HG03457 (cell line): ENCODE measurements around the gene CUX1.

Experiments
- ATAC-seq: cut with Tn5 transposase; IDR thresholded peaks from one replicate; pipeline ENCODE4 v1.9.1; 2021; ENCODE audit warnings: moderate number of reproducible peaks; ENCODE audit not compliant: unreplicated experiment

CUX1 gene

DNA sequence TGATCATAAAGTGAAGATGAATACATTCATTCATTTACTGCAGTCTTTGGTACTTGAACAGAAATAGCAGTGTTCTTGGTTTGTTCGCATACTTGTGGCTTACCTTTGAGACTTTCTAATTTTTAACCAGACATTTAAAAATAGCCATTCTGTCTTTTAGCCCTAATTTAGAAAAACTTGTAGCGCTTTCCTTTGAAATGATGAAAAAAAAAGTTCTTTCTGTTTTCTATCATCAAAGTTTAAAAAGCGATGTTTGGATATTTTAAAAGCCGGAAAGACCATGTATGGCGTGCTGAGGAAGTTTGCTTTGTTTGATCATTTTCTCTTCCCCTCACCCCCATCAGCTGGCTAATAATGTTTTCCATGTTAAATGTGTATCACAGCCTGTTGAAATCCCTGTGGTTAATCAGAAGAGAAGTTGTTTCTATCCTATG is 116.3 kb downstream of the CUX1 start:
- no peak for ATAC-seq

DNA sequence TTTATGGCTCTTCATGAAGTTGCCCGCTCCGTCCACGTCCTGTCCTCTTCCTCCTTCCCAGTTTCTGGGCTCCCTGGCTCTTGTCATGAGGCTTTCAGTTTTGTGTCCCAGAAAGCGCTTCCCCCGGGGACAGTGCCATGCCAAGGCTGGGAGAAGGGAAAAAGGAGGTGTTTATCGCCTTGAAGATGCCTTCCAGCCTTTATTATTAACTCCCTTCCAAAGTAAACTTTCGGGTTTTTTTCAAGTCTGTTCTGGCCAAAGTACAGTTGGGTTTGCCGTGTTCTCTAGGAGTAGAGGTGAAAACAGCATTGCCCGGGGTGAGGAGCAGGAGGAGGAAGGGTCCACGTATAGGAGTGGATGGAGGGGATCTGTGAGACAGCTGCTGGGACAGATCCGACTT is 117.2 kb downstream of the CUX1 start:
- no peak for ATAC-seq

DNA sequence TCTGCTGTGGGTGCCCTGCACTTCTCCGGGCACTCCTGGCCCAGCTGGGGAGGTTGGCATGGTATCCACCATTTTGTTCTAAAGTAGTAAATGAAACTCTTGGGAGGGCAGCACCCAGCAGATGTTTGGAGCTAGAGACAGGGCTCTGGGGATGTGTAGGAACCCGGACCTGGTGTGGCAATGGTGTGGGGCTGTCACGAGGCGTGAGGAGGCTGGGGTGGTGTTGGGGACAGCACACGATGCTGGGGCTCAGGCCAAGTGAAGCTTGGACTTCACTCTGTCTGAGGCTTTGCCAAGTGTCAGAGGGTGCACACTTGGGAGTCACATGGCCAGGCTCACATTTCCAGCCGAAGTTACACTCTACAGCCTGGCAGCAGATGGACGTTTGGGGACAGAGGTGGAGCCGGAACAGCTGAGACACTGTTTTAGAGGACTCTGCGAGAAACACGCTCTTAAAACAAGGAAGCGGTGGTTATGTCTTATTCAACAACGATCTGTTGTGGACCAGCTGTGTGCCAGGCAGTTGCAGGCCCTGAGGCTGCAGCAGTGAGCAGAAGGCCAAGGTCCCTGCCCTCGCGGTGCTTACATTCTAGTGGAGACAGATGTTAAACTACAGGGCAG is 118.2 kb downstream of the CUX1 start:
- no peak for ATAC-seq

DNA sequence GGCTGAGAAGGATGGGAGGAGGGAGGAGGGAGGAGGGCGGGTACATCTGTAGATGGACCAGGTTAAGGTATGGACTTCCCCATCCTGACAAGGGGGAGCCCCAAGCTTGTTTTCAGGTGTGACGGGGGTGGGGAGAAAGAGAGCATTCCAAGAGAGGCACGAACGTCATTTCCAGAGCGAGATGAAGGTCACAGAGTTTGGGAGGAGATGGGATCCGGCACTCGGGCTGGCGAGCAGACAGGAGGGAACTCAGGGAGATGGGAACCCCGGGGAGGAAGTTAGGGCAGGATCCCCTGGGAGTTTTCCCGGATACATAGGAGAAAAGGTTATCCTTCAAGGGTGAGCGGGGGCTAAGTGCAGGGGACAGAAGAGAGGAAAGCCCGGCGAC is 118.8 kb downstream of the CUX1 start:
- ATAC-seq, result no peak

DNA sequence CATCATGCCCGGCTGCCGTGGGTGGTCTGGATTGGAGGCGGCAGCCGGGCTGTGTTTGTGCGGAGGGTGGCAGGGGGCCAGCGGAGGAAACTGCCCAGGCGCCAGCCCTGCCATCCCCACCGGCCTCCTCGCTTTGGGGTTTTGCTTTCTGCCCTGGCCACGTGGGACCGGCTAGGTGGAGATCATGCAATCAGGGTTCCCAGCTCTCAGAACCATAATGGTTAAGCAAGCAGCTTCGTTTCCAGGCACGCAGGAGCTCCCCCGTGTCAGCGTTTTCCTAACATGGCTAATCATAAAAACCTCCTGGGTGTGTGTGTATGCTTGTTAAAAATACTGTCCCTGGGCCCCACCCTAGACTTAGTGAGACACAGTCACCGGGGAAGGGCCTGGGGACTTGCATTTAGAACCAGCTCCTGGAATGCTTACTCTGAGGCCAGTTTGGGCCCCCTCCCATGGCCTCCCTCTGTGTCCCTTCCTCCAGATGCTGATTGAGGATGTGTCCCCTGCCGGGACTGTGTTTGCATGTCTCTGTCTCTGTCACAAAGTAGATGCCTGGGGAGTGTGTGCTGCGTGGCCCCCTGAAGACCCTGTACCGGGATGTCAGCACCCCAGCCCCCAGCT is 119.3 kb downstream of the CUX1 start:
- no peak for ATAC-seq

DNA sequence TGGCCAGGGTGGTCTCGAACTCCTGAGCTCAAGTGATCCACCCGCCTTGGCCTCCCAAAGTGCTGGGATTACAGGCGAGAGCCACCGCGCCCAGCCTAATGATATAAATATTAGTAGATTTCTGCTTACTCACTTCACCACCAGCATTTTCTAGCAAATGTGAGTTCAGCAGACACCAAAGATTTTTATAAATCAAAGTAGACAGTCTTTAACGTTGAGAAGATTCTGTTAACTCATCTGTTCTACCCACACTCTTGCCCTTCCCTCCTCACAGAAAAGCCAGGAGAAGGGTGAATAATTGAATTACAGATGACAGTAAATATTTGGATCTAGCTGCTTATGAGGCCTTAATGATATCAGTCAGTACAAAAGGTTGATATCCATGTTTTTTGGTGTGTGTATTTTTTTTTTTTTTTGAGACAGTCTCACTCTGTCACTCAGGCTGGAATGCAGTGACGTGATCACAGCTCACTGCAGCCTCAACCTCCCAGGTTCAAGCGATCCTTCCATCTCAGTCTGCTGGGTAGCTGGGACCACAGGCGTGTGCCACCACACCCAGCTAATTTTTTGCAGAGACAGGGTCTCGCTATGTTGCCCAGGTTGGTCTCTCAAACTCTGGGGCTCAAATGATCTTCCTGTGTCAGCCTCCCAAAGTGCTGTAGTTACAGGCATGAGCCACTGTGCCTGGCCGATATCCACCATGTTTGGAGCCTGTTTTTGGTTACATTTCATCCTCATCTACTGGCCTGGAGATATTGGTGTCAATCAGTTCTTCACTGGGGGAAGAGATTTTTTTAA is 120.5 kb downstream of the CUX1 start:
- no peak for ATAC-seq

DNA sequence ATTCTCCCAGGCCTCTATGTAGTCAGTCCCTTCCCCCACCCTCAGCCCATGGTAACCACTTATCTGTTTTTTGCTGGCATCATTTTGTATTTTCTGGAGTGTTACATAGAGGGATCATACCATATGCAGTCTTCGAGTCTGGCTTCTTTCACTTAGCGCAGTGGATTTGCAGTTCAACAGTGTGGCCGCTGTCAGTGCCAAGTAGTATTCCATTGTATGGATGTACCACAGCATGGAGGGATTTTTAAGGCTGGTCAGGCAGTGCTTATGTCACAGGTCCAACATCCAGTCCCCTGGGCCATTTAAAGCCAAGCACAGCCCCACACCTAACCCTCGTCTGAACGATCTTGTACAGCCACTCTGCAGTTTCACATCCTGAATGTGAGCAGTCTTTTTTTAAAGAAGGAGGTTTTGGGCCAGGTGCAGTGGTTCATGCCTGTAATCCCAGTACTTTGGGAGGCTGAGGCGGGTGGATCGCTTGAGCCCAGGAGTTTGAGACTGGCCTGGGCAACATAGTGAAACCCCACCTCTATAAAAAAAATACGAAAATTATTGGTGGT is 121.8 kb downstream of the CUX1 start:
- ATAC-seq, result no peak

DNA sequence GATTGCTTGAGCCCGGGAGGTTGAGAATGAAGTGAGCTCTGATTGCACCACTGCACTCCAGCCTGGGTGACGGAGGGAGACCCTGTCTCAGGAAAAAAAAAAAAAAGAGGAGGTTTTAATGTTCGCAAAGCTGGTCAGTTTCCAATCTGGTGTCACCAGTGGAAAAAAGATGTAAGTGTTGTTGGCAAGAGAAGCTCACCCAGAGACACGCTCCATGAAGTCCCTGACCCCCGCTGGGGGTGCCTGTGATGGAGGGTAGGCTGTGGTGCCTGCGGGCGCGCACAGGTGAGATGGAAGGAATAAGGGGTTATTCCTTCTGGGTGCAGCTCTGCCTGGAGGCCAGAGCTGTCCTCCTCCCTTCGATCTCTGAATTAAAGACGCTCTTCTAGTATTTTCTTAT is 122.7 kb downstream of the CUX1 start:
- no peak for ATAC-seq

DNA sequence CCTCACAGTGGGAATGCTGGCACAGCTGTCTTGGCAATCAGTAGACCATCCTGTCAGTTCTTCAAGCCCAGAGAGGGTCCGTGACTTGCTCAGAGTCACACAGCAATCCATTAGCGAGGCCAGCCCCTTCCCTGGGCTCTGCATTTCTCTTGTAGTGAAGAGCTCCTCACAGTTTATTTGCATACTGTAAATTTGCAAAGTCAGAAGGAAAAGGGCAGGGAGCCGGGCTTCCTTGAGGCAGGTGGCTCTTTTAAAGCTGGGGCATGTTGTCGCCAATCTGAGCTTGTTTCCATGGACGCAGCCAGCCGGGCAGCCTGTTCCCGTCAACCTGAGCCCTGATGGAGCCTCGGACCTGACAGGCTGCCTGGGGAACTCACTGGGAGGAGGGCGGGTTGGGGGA is 123.4 kb downstream of the CUX1 start:
- no peak for ATAC-seq

DNA sequence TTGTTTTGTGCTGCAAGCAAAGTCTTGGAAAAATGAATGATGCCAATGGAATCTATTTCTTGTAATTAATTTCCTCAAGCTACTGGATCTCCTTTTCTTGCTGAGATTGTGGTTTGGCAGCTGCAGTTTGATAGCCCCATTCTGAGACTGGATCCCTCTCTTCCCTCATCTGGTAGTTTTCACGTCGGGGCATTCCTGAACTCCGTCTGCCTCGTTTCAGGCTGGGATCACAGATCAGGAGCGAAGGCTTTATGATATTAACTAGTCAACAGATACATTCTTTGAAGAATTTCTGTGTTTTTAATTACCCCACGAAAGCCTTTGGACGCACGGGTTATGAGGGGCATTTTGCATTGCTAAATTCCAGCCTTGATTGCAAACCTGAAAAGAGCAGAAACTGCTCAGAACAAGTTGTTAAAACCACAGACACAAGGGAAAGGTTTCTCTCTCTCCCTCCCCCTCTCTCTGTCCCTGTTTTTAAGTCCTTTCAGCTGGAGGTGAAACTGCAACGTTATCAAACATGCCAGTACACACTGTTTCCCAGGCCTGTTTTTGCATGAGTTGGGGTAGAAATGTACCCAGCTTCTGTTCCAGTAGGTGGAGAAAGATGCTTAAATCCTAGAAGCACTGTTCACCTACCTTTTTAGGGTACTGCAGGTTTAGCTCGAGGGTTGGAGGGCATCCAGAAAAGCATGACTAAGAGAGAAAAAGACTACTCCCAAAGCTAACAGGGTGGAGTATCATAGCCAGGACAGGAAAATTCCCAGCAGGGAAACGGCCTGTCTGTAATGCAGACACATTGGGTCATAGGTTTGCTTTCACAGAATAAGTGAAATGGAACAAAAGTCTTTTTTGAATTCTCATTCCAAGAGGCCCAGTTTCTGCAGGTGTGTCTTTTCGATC is 124.3 kb downstream of the CUX1 start:
- ATAC-seq, result no peak

DNA sequence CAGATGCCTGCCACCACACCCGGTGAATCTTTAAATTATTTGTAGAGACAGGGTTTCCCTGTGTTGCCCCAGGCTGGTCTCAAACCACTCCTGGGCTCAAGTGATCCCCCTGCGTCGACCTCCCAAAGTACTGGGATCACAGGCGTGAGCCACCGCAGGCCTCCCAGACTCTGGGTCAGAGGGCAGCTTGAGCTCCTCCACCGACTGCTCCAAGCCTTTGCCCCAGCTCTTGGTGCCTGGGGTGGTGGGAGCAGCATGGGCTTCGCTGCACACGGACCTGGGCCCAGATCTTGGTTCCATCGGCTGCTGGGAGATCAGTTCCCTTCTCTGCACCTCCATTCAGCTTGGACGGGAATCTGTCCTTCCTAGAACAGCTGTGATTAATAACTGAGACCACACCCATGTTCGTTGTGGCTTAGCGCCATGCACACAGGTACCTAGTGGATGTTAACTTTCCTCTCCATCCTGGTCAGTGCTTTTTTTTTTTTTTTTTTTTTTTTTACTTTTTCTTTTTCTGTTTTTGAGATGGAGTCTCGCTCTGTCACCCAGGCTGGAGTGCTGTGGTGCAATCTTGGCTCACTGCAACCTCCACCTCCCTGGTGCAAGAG is 125.3 kb downstream of the CUX1 start:
- no peak for ATAC-seq

DNA sequence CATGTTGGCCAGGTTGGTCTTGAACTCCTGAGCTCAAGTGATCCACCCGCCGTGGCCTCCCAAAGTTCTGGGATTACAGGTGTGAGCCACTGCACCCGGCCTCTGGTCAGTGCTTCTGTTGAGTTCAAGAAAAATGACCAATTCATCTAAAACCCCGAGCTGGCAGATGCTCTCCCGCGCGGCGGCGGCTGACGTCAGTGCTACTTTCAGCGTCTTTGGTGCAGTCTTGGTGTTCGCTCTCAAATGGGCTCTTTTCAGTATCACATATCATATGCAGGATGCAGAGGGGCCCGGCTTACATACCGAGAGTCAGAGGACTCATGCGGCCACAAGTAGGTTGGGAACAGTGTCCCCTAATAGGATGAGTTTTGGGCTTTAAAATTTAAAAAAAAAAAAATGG is 125.9 kb downstream of the CUX1 start:
- ATAC-seq, result no peak

DNA sequence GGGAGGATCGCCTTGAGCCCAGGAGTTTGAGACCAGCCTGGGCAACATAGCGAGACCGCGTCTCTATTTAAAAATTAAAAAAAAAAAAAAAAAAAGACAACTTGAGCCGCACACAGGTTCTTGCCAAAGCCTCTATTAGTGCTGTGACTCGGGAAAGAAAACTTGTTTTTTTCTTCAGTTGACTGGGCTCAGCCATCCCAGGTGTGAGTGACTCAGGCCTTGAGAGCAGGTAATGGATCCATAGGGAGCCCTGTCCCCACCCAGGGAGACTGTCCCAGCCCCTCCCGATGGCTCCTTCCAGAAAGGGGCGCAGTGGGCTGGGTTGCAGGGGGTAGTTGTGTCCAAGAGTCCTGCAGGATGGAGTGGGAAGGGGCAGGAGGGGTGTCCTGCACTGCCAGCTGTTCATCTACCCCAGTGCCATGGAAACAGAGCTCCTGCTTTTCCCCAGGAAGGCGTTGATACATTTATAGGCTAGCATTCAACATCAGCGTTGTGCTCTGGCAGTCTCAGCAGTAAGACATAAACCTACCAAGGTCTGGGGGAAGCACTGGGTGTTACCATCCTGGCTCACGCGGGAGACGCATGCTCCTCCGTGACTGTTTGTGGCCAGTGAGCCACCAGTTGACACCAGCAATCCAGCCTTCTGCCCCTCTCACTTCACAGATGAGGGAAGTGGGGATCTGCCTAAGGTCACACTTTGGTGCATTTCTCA is 126.6 kb downstream of the CUX1 start:
- no peak for ATAC-seq

DNA sequence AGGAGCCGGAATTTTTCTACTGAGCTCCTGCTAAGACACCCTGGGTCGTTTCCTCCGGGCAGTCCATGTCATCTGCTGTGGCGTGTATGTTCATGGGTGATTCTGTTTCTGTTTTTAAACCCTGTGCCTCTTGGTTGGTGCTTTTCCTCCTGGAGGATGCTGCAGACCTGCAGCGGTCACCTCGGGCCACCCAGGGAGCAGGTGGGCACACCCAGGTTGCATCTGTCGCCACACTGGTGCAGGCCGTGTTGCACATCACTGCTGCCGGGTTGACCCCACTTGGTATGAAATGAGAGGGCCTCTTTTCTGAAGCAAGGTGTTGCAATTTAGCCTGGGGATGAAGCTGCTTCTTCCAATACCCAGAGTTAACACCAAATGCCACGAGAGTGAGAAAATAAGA is 127.2 kb downstream of the CUX1 start:
- ATAC-seq, result no peak

DNA sequence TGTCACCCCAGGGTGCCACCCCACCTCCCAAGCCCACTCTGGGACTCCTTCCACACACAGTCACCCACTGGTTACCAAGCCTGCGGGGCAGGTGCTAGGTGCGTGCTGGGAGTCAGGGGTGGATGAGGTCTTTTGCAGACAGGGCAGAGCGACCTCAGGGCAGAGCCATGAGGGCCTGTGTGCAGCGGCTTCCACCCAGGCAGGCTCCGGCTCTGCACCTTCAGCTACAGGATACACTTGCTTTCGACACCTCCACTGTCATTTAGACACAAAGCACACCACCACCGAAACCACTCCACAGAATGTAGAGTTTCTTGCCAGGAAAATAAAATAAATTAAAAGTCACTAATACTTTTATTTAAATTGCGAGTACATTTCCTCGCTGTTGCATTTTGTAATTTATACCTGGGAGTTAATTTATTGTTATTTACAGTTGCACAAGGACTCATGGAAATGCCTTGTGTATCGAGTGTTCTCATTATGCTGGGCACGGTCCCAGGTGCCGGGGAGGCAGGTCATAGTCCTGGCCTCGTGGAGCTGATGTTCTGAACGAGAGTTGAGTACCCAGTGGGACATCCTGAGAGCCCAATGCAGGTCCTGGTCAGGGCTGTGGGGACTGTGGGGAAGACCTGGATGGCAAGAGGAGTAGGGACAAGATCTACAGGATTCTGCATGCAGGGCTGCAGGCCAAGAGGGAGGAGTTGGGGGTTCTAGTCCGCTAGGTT is 127.8 kb downstream of the CUX1 start:
- no peak for ATAC-seq

DNA sequence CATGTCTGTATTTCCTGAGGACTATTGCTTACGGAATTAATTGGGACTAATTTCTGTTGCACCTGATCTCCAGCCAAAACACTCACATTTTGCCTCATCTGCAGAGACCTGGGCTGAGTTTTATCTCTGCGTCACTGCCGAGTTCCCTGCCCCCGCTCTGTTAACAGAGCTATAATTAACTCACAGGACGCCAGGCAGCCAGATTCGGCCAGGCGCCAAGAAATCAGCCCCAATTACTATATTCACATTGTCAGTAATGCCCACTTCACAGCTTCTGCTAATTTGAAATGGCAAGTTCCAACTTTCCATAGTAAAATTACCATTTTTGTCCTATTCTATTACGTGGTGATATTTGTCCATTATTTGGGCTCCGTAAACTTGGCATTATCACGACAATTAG is 130.5 kb downstream of the CUX1 start:
- ATAC-seq, result no peak

DNA sequence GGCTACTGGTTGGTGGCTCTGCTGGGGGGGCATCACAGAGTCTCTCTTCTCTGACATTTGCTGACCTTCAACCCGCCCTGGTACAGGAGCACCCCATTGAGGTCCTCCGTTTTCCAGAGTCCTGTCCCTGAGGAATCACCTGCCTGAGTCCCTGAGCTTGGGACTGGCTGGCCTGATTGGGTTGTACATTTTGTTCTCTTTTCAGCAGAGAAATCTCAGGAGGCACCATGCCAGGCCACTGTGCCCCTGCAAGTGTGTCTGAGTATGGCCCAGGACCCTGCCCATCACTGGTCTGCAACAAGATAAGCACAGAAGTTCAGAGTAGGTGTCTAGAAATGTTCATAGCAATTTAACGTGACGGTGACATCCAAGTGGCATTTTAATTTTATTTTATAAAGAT is 131.2 kb downstream of the CUX1 start:
- no peak for ATAC-seq

DNA sequence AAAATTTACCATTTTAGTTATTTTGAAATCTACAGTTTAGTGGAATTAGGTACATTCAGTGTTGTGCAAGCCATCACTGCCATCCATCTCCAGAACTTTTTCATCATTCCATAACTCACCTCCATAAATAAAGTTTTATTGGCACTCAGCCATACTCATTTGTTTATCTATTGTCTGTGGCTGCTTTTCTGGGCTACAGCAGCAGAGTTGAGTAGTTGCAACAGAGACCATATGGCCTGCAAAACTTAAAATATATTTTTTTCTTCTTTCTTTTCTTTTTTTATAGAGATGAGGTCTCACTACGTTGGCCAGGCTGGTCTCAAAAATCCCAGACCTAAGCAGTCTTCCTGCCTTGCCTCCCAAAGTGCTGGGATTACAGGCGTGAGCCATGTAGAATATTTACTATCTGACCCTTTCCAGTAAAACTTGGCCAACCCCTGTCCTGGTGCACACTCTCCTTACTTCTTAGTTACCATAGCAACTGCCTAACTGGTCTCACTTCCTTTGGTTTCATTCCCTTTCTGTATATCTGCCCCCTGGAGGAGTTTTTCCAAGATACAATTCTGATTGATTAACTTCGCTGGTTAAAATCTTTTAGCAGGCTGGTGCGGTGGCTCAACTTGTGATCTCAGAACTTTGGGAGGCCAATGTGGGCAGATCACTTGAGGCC is 133.2 kb downstream of the CUX1 start:
- no peak for ATAC-seq

DNA sequence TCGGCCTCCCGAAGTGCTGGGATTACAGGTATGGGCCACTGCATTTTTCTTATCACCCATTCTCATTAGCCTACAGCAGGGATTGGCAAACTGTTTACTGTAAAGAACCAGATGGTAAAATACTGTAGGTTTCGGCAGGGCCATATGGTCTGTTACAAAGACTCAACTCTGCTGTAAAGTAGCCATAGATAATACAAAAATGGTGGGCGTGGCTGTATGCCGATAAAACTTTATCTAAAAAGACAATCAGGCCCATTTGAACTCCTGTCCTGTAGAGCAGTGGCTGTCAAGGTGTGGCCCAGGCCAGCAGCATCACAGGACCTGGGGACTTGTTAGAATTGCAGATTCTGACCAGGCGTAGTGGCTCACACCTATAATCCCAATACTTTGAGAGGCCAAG is 134.3 kb downstream of the CUX1 start:
- ATAC-seq, result no peak
